ENCODE measurements around the gene TRERF1.

Gene TRERF1

GRCh38 chr6:42404484-42404883 is 47.2 kb downstream of the TRERF1 start:
- intact Hi-C loops (cut with DNase I; ENCODE audit: low total_unique reads): no loop called here
- H3K27me3 ChIP-seq: no peaks in the 10 kb centered on the region
- TF ChIP-seq CTCF (IDR thresholded peaks at IDR 0.05): no peak
- no peaks in the 10 kb centered on the region for H3K36me3 ChIP-seq
- H3K27ac ChIP-seq: no peak overlapping the region
- no peaks in the 10 kb centered on the region for H3K4me1 ChIP-seq
- DNase-seq: no peak
- H3K4me3 ChIP-seq: no peak overlapping the region
- H3K9me3 ChIP-seq: no peaks in the 10 kb centered on the region

- H3K4me1 ChIP-seq: no peaks in the 10 kb centered on the region
- no peak overlapping the region for H3K4me3 ChIP-seq
- H3K27me3 ChIP-seq: no peaks in the 10 kb centered on the region
- DNase-seq: no peak
- TF ChIP-seq CTCF (IDR thresholded peaks at IDR 0.05): no peak
- intact Hi-C loops (cut with DNase I; ENCODE audit: low total_unique reads): no loop called here
- no peaks in the 10 kb centered on the region for H3K36me3 ChIP-seq
- H3K9me3 ChIP-seq: no peaks in the 10 kb centered on the region
- H3K27ac ChIP-seq: no peak overlapping the region
Observed at GRCh38 chr6:42403831-42404230, 47.9 kb downstream of the TRERF1 start.

- Histone ChIP-seq H3K27ac (no peak overlapping the region), H3K36me3 (no peaks in the 10 kb centered on the region), H3K4me3 (no peak overlapping the region), H3K9me3 (no peaks in the 10 kb centered on the region), H3K4me1 (no peaks in the 10 kb centered on the region), H3K27me3 (no peaks in the 10 kb centered on the region)
- DNase-seq: no peak
- no peak for TF ChIP-seq CTCF (IDR thresholded peaks at IDR 0.05)
- intact Hi-C loops (cut with DNase I; ENCODE audit: low total_unique reads): no loop called here
Observed at GRCh38 chr6:42403421-42403820, 48.3 kb downstream of the TRERF1 start.

DNA sequence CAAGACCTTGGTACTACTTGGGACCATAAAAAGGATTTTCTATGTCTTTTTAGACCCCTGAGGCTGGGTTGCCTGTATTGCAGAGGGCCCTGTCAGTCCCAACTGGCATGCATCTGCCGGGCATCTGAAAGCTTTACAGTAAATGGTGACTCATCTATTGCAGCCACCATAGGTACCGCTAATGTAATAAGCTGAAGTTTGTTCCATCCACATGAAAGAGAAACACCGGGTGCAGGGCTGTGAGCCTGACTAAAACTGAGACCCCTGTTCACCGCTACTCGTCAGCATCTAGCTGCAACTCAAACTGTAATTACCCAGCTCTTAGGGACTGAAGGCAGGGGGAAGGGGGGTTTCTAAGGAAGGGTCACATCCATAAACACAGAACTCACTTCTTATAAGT is 49.5 kb downstream of the TRERF1 start:
- TF ChIP-seq CTCF (IDR thresholded peaks at IDR 0.05): no peak
- no peaks in the 10 kb centered on the region for H3K36me3 ChIP-seq
- no peak overlapping the region for H3K4me3 ChIP-seq
- intact Hi-C loops (cut with DNase I; ENCODE audit: low total_unique reads): no loop called here
- H3K27me3 ChIP-seq: no peaks in the 10 kb centered on the region
- H3K4me1 ChIP-seq: no peaks in the 10 kb centered on the region
- H3K27ac ChIP-seq: no peak overlapping the region
- DNase-seq: no peak
- H3K9me3 ChIP-seq: no peaks in the 10 kb centered on the region

- Histone ChIP-seq H3K9me3 (no peaks in the 10 kb centered on the region), H3K4me3 (no peak overlapping the region), H3K27me3 (no peaks in the 10 kb centered on the region), H3K27ac (no peak overlapping the region), H3K4me1 (no peaks in the 10 kb centered on the region), H3K36me3 (no peaks in the 10 kb centered on the region)
- DNase-seq: no peak
- TF ChIP-seq CTCF (IDR thresholded peaks at IDR 0.05): no peak
- intact Hi-C loops (cut with DNase I; ENCODE audit: low total_unique reads): no loop called here
Observed at GRCh38 chr6:42401613-42401951, 50.1 kb downstream of the TRERF1 start.

GRCh38 chr6:42400886-42401612 is 50.7 kb downstream of the TRERF1 start:
- intact Hi-C loops (cut with DNase I; ENCODE audit: low total_unique reads): no loop called here
- Histone ChIP-seq H3K4me1 (no peaks in the 10 kb centered on the region), H3K36me3 (no peaks in the 10 kb centered on the region), H3K27me3 (no peaks in the 10 kb centered on the region), H3K27ac (no peak overlapping the region), H3K9me3 (no peaks in the 10 kb centered on the region), H3K4me3 (no peak overlapping the region)
- no peak for TF ChIP-seq CTCF (IDR thresholded peaks at IDR 0.05)
- no peak for DNase-seq

All from tibial artery (tissue), 4 donors.